Uterus (tissue), 2 donors: ENCODE measurements around the gene RPS6KA2.

Experiments used
- CTCF ChIP-seq, 4 experiments: fragments of 200-600 bp in 2 of 4; fragments of 450-650 bp in 2 of 4; sonication (generic) in 2 of 4; IDR thresholded peaks; one replicate each; pipeline ENCODE4 v1.5.1; 2016 to 2019; ENCODE audit warnings: antibody characterized with exemption in 4 of 4, mild to moderate bottlenecking in 2 of 4, moderate library complexity in 1 of 4
- POLR2A ChIP-seq, 2 donors: fragments of 450-650 bp; IDR thresholded peaks; one replicate each; pipeline ENCODE4 v1.6.1; 2016; ENCODE audit warnings: antibody characterized with exemption in 2 of 2, mild to moderate bottlenecking in 1 of 2, moderate library complexity in 1 of 2

DNA sequence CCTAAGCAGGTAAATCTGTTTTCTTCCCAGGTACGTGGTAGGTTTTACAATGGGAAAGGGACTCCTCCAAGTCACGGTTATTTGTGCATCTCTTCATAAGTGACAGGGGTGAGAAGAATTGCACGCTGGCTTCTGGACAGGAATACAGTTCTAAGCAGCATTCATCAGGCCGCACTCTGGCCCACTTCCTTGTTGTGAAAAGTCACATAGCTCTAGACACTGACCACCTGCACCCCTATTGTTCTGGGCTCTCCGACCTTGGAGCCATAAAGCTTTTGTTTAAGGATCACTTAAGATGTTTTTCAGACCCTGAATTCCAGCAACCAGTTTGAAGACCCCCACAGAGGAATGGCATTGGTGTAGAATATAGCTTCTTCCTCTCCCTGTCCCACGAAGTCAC is 72.0 kb downstream of the RPS6KA2 start:
- no peak for TF ChIP-seq CTCF (IDR thresholded peaks at IDR 0.05)
- no peak for TF ChIP-seq POLR2A (IDR thresholded peaks at IDR 0.05)
